ENCODE measurements around the gene CRABP2.
A peak's percentile ranks its signal among the peaks of the same experiment; 100 is the strongest.

DNA sequence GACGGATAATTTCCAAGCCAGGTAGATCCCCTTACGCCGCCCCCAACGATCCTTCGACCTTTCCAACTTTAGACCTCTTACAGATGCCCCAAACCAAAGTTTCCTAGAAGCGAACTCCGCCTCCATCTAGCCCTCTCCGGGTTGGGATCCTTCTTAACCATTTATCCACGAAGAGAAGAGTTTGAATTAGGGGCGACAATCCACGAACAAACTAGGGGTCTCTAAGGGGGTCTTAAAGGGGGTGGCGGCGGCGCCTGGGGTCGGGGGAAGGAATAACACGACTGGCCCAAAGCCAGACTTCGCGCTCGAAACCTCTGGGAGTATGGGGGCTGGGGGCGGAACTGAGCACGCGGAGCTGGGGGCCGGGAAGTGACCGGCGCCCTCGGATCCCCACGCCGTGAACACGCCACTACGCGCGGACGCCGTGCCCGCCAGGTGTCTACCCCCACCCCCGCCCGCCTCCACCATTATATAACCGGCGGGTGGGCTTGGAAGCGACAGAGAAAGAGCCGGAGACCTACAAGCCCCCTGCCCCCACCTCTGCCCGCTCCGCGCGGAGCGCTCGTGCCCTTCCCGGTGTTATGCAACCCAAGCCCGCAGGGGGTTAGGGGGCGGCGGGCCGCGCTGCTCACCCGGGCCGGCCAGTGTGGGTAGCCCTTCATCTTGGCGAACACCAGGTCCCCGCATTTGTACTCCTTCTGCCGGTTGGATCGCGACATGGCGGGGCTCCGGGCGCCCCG is 45.5 kb upstream of the CRABP2 start:
- TF ChIP-seq, protein P1, sequence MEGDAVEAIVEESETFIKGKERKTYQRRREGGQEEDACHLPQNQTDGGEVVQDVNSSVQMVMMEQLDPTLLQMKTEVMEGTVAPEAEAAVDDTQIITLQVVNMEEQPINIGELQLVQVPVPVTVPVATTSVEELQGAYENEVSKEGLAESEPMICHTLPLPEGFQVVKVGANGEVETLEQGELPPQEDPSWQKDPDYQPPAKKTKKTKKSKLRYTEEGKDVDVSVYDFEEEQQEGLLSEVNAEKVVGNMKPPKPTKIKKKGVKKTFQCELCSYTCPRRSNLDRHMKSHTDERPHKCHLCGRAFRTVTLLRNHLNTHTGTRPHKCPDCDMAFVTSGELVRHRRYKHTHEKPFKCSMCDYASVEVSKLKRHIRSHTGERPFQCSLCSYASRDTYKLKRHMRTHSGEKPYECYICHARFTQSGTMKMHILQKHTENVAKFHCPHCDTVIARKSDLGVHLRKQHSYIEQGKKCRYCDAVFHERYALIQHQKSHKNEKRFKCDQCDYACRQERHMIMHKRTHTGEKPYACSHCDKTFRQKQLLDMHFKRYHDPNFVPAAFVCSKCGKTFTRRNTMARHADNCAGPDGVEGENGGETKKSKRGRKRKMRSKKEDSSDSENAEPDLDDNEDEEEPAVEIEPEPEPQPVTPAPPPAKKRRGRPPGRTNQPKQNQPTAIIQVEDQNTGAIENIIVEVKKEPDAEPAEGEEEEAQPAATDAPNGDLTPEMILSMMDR (conservative IDR thresholded peaks at IDR 0.05; ENCODE audit: low read depth, low read length) = no peak
- peak; percentile 67; the same call in 1 of the 2 replicates for TF ChIP-seq MXI1 (IDR thresholded peaks at IDR 0.05; ENCODE audit: borderline replicate concordance, low read depth, low read length)
- TF ChIP-seq CEBPB (IDR thresholded peaks at IDR 0.05; ENCODE audit: low read depth, low read length) = peak; percentile 89
- no peak for TF ChIP-seq RAD21 (IDR thresholded peaks at IDR 0.05; ENCODE audit: low read length)
- TF ChIP-seq MAFK (IDR thresholded peaks at IDR 0.05; ENCODE audit: low read depth, low read length) = no peak
- no peak for TF ChIP-seq POLR2A (IDR thresholded peaks at IDR 0.05; ENCODE audit: low read depth, low read length)
- TF ChIP-seq, protein P2, sequence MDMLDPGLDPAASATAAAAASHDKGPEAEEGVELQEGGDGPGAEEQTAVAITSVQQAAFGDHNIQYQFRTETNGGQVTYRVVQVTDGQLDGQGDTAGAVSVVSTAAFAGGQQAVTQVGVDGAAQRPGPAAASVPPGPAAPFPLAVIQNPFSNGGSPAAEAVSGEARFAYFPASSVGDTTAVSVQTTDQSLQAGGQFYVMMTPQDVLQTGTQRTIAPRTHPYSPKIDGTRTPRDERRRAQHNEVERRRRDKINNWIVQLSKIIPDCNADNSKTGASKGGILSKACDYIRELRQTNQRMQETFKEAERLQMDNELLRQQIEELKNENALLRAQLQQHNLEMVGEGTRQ (IDR thresholded peaks at IDR 0.05; ENCODE audit: low read depth, low read length) = no peak
- TF ChIP-seq FOS (IDR thresholded peaks at IDR 0.05; ENCODE audit: low read depth, low read length) = no peak
